Hematopoietic multipotent progenitor cell treated with erythropoietin and hydrocortisone succinate and interleukin-3 and kit ligand, for 6 days (in vitro differentiated cells): ENCODE measurements around the gene SMNDC1.
A peak's percentile ranks its signal among the peaks of the same experiment; 100 is the strongest.

Experiments
- DNase-seq: peaks from one replicate; pipeline ENCODE4 v3.0.0-alpha.2; 2015

Gene SMNDC1

DNA sequence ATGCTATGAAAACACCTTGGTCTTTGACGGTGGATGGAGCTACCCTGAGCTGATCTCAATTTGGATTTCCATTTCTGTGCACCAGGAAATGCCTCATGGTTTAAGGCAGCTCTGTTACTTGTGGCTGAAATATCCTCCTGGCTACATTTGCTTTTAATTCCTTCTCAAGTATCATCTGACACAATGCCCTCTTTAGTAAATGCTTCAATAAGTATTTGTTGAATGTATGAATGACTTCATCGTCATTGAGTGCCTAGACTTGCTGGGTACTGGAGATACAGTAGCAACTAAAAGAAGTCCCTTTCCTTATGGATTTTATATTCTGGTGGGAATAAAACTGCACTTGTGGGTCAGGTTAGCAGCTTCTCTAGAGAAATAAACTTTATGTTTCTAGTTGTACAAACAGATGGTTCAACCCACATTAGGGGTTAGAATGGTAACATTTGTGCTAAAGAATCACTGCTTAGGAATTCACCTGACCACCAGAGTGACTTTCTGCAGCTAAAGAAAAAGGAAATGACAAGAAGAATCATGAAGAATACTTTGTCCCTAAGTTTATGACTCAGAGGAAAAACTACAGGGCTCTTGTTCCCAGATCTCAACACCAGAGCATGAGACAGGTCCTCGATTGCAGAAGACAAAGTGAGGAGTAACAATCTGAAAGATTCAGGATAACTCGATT is 21.8 kb upstream of the SMNDC1 start:
- no peak for DNase-seq

DNA sequence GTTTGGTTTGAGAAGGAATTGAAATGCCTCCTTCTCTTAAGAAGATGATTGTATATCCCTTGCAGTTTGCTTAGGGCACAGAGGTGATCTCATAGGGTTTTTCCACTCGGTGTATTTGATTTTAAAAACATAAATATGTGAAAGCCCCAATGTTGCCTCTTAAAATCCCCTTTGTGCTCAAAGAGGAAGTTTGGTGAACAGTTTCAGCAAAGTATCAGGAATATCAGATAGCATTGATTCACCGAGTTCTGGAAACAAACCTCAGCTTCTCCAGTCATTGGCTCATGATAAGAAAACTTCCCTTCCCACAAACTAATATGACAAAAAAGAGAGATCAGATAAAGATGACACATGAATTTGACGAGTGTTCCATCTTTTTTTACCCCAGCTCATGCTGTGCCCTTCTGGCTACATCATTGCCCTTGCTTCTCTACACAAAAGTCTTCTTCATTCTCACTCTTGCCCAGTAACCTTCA is 20.1 kb upstream of the SMNDC1 start:
- no peak for DNase-seq

DNA sequence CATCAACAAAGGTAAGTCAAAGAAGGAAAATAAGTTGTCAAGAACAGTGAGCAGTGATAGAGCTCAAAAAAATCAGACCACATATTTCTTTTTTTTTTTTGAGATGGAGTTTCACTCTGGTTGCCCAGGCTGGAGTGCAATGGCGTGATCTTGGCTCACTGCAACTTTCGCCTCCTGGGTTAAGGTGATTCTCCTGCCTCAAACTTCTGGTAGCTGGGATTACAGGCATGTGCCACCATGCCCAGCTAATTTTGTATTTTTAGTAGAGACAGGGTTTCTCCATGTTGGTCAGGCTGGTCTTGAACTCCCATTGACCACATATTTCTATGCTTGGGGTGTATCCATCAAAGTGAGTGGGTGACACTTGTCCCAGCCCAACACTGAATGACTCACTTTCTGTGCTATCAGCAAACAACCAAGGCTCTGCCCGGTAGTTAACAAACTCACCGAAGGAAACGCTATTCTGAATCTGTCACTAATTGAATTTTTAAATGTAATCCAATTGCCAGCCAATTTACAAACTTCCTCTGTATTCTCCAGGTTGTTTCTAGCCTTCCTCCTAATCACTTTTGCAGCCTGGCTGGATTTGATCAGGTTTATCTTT is 19.6 kb upstream of the SMNDC1 start:
- no peak for DNase-seq

DNA sequence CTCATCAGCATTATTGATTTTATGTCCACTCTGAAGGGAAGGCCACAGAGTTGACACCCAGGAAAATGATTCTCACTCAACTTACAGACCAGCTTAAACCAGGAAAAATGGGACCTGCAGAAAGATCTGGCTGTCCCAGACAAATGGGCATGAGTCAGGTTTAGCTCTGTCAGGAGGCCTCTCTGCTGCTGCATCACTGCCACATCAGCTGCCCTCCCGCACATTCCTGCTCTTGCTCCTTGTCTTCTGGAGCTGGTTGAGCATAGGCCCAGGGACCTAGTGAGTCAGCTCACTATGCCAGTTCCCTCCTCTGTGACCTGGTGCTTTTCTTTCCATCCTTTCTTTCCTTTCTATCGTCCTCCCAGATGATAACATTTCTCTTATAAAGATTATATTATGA is 18.8 kb upstream of the SMNDC1 start:
- no peak for DNase-seq

DNA sequence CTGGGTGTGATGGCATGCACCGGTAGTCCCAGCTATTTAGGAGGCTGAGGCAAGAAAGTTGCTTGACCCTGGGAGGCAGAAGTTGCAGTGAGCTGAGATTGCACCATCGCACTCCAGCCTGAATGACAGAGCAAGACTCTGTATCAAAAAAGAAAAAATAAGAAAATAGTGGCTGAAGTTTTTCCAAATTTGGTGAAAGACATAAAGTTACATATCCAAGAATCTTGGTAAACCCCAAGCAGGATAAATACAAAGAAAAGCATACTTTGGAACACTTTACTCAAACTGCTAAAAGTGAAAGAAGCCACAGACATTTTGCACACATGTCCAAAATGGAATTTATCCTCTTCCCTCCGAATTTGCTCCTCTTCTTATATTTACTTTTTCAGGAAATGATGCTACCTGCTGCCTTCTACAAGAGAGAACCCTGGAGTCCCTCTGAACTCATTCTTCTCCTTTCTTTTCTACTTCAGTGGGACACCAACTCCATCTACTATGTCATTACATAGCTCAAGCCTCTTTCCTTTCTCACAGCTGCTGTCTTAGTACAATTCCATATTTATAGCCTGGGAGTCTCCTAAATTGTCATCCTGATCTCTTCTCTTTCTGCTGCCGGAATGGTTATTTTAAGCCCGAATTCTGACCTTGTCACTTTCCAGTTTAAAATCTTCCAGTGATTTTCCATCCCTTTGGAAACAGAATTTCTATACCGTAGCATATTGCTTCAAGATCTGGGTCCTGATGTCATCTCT is 17.3 kb upstream of the SMNDC1 start:
- DNase-seq, result no peak

DNA sequence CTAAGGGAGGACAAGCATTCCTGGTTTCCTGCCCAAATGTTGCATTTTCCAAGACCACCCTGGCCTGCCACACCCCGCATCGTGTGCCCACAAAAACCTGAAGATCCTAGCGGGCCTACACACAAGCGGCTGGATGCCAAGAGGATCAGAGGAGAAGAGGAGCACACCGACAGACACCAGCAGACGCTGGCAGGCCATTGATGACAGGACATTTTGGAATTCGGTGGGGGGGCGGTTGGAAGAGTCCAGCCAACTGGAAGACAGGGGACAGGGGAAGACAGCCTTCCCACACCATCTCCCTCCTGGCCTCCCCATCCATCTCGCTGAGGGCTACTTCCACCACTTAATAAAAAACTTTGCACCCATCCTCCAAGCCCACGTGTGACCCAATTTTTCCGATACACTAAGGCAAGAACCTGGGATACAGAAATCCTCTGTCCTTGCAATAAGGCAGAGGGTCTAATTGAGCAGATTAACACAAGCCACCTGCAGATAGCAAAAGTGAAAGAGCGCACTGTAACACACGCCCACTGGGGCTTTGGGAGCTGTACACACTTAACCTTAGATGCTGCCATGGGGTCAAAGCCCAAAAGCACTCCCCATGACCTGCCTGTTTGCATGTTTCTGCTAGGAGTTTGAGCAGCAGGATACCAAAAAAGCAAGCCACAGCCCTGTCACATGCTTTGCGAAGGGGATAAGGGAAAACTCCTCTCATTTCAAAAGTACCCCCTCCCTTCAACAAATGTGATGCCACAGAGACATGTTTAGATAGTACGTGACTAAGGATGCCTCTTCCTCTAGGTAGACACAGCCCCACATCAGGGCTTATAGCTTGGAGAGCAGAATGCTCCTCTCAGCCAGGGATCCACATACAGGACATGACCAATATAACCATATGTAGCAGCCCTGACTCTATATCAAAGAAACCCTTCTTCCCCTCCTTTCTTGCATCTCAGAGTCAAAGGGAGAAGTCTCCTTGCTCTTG is 13.4 kb upstream of the SMNDC1 start:
- no peak for DNase-seq

DNA sequence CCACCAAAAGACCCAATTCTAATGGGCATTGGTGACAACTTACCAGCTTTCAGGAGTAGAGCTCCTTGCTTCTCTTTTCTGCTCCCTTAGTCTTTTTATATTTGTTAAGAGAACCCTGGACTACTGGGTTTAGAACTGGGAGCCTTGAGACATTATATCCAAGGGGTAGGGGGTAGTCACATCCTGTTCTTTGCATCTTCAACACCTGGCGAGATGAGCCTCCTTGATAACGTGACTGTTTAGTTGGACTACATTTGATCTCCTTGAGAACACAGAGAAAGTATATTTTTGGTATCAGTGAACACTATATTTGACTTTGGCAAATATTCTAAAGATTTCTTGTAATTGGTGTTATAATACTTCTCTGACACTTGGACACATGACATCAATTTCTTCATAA is 9.0 kb upstream of the SMNDC1 start:
- no peak for DNase-seq

DNA sequence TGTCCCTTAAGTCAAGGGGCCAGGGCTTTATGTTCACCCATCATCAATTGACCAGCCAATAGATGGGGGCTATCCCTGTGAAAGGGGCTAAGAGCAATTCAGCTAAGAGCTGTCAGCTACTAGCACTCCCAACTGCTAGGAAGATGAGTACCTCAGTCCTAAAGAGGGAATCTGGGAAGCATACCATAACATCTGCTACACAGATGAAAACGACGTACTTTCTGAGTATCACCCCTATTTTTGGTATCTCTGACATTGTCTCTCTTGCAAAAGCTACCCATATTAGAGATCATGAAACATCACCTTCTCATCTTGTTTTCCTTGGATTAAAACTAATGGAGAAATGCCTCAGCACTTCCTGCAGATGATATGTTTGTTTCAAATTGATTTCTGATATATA is 7.5 kb upstream of the SMNDC1 start:
- DNase-seq, result no peak

DNA sequence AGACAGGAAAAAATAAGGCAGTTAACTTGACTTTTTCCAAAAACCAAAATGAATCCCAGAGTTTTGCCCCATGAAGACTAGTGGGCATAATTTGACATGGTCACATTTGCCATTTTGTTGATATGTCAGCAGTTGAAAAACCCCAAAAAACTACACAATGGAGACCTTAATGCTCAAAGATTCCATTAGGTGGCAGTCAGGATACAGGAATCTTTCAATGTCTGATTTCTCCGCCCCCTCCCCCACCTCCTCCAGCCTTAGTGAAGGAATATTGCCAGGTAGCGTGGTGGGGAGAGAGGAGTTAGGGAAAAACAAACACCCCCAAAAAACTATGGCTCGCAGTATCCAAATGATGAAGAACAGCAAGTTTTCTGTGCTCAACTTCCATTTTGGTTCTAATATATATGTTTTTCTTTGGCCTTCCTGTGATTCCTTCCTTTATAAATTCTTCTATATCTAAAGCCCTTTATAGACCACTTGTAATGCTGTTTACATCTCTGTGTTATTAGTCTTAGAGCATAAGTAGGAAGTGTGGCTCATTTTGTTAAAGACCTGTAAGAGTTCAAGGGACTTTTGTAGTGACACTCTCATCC is 6.7 kb upstream of the SMNDC1 start:
- DNase-seq, result peak; percentile 88

DNA sequence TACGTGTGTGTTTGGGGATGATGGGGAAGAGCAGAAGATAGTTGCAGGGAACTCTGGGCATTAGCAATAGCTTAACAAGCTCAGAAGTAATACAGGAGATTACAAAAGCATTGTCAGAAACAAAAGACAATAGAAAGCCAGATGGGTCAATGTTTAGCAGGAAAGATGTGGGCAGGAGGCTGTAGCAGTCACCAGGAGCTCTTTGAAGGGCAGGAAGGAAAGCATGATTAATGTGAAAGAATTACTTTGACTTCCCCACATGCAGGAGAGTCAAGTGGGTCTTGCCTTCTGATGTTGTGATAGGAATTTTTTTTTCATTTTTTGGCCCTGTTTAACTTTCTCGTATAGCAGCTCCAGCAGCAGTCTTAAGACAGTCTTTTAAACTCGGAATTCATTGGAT is 6.0 kb upstream of the SMNDC1 start:
- DNase-seq, result no peak

DNA sequence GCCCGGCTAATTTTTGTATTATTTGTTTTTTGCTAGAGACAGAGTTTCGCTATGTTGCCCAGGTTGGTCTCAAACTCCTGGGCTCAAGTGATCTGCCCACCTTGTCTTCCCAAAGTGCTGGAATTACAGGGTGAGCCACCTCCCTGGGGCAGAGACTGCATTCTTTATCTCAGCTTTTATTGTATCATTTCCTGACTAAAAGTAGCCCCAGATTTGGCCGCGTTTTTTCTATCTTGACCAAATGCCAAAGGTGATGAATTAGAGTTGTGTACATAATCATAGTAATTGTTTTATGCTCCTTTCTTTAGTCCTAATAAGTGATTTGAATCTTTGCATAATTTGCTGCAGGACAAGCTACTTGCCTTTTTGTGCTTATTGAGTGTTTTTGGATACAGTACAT is 3.1 kb upstream of the SMNDC1 start:
- DNase-seq, result no peak

DNA sequence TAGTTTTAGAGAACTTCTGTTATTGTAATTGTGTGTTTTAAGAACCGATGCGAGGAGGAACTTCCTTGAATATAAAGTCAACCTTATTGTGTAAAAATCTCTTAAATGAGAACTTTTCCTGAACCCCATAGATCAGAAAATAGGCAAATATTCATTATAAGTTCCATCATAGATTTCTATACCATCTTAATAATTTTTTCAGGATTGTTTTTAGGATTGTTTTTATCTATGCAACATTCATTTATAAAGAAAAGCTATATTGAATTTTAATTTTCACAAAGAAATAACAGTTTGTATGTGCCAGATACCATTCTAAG is 1.7 kb upstream of the SMNDC1 start:
- no peak for DNase-seq

DNA sequence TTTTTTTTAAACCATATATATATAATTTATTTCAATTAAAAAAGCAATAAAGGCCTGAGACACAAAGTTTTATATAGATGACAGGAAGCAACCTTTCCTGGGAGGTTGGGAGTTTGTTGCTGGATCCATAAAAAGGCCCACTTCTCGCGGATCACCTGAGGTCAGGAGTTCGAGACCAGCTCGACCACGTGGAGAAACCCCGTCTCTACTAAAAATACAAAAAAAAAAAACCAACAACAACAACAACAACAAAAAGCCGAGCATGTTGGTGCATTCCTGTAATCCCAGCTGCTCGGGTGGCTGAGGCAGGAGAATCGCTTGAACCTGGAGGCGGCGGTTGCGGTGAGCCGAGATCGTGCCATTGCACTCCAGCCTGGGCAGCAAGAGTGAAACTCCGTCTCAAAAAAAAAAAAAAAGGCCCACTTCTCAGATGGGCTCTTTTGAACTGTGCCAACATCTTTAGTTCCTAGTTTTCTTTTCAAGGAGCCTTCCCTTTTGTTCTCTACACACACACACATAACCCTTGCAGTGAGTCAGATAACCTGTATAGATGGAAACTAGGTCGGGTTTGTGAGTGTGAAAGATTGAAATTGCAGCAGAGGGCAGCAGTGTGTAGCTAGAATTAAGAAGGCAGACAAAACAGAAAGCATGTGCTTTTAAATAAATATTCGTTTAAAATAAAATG is 1.2 kb upstream of the SMNDC1 start:
- peak; percentile 92 for DNase-seq

DNA sequence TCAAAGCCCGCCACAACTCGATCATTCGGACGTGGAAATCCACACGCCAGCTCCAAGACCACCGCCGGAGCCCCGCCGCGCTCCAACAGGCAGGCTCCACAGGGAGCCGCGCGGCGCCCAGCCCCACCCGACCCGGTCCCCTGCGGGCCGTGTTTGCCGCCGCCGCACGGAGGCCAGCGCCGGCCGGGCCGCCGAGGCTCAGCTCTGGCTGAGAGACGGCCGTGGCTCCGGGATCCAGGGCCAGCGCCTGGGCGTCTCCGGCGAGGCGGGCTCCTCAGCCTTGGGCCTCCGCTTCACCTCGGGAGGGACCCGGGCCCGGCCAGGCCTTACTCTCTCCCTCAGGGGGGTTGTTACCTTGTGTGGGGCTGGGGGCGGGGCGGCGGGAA is 333 bp downstream of the SMNDC1 start:
- peak; percentile 49 for DNase-seq

DNA sequence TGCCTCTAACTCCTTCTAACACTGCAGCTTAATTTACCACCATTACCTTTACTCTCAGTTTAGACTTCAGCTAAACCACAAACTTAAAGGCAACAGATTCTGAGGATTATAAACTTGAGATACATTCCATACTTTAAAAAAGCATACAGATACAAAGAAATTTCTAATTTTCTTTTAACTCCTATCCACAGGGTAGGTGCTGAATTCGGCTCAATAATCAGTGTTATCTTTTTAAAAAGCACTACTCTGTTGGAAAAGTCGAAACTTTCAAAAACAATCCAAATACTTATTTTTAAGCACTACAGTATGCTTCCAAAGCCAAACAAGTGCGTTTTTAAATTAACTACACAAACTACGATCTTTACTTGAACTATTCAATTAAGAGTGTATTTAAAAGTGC is 1.0 kb downstream of the SMNDC1 start:
- DNase-seq, result no peak

DNA sequence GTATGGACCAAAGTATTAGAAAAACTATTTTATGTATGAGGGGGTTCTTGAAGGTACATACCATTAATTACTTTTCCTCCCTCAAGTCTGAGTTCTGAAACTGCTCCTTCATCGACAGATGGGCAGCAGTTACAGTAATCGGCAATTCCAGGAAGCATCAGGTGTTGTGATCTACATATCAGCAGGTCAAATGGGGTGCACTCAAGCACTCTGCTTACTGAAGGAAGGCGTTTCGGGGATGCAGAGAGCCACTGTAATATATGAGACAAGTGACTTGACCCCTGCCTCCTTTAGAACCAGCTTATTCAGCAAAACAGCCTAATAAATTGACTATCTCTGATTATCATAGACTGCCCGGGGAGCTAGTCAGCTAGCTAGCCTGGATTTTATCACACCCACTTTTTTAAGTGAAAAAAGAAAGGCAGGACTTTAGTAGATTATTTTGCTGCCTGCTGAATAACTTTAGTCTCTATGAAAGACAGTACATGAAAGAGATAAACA is 4.2 kb downstream of the SMNDC1 start:
- no peak for DNase-seq

DNA sequence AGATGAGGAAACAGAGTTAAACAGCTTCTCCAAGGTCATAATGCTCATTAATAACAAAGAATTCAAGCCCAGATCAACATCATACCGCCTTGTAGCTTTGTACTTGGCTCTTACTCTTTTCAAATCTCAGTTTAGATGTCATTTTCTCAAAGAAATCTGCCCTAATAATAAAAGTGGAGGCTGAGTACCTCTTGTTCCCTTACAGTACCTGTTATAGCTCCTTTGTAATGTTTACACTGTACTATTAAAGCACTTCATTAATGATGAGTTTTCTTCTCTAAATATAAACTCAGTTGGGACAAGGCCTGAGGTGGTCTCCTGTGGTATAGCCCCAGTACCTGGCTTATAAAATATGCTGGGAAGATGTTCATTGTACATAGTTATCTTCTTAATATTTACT is 7.8 kb downstream of the SMNDC1 start:
- DNase-seq, result no peak

DNA sequence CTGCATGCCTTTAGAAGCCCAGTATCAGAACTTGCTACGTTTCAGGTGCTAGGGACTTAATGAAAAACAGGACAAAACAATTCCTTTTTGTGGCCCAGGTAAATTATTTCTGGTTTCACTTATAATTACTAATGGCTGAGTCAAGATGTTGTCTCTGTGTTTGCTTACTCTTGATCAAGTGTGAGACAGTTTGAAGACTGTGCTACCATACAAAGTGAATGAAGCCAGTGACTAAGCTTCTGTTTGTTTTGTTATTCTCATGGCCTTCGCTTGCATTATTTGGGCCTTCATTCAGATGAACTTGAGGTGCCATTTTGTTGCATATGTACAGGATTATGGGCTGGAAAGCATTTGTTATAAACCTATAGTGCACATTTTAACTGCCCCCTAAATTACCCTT is 17.9 kb downstream of the SMNDC1 start:
- DNase-seq, result no peak

DNA sequence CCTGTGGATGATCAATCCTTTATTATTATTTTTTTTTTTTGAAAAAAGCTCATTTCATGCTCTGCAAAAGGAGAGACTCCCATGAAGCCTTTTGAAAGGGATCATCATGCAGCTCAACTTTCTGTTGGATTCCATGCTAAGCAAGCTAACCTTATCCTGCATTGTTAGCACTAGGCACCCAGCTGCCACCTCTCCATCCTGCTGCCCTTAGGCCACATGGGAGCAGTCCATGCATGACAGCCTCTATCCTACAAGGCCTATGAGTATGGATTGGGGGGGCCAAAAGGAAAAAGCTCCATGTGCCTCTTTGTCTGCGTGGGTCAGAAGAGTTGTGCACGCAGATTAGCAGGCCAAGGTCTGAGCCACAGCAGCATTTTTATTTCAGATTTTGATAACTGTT is 19.2 kb downstream of the SMNDC1 start:
- no peak for DNase-seq

DNA sequence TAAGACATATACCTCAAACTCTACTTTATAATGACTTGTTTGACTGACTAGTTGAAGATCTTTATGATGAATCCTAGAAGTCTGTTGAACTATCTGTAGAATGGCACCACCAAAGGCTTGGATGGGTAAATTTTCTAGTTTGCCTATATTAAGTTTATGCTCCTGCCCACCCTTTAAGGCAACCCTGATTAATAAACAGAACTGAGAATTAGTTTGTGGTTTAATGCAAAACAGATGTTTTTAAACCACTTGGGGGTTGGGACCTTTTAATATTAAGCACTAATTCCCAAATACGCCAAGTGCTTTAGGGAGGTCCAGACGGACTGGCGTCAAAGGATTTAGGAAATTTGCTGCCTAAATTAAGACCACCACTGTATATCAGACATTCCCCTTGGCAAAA is 20.5 kb downstream of the SMNDC1 start:
- no peak for DNase-seq

DNA sequence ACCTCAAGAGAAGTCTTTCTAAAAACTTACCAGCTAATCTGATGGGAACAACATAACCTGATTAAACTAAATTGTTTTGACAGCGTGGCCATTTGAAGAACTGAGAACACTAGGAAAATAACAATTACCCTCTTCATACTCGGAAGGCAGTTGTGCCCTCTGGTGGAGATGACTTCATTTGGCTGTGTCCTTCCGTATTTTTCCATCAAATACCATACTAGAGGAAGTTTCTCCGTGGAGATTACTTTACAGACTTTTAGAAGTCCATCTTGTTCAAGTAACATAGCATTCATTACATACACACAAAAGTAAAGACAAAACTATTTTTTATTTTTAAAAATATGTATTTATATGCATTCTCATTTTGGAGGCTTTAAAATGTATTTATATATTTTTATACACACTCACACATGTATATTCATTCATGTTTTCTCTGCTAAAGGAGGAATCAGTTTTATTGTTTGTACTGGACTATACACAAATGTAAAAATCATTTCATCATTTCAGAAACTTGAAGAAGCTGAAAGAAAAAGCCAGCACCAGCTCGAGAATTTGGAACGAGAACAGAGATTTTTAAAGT is 25.2 kb downstream of the SMNDC1 start:
- peak; percentile 82 for DNase-seq
